IPS-18a (cell line): ENCODE measurements around the gene ZCCHC3.
A peak's percentile ranks its signal among the peaks of the same experiment; 100 is the strongest.

ENCODE experiments used
- H3K27ac ChIP-seq: one replicate; pipeline ENCODE4 v1.5.1; 2013; ENCODE audit warnings: low read length
- H3K27me3 ChIP-seq: one replicate; pipeline ENCODE4 v1.6.1; 2013; ENCODE audit warnings: mild to moderate bottlenecking, low read length; ENCODE audit not compliant: control insufficient read depth, insufficient read depth
- H3K36me3 ChIP-seq: one replicate; pipeline ENCODE4 v1.6.1; 2013; ENCODE audit warnings: low read depth, low read length; ENCODE audit not compliant: control insufficient read depth
- H3K4me1 ChIP-seq: one replicate; pipeline ENCODE4 v1.6.1; 2013; ENCODE audit warnings: low read depth, low read length; ENCODE audit not compliant: control insufficient read depth
- H3K4me3 ChIP-seq: one replicate; pipeline ENCODE4 v1.5.1; 2013; ENCODE audit warnings: low read length
- H3K9ac ChIP-seq: one replicate; pipeline ENCODE4 v1.6.1; 2013; ENCODE audit warnings: mild to moderate bottlenecking, low read length, moderate library complexity
- H3K9me3 ChIP-seq: one replicate; pipeline ENCODE4 v1.6.1; 2013; ENCODE audit warnings: low read depth, low read length; ENCODE audit not compliant: control insufficient read depth

The ZCCHC3 gene

GRCh38 chr20:325045-325888 lies 27.9 kb downstream of the ZCCHC3 start, which contains the start of gene SOX12:
SOX12 (plus strand) TSS chr20:325552; CDS start chr20:325925, 373 bp downstream.
- peak within 1 kb of the TSS; percentile 92 for H3K4me3 ChIP-seq
- H3K27ac ChIP-seq, result peak within 1 kb of the TSS; percentile 76
- H3K36me3 ChIP-seq, result no peaks in the 10 kb centered on the region
- no peaks in the 10 kb centered on the region for H3K9me3 ChIP-seq
- H3K4me1 ChIP-seq, result peaks cover 33% of the 10 kb centered on the region
- H3K9ac ChIP-seq, result peak within 1 kb of the TSS; percentile 85
- H3K27me3 ChIP-seq, result no peaks in the 10 kb centered on the region

DNA sequence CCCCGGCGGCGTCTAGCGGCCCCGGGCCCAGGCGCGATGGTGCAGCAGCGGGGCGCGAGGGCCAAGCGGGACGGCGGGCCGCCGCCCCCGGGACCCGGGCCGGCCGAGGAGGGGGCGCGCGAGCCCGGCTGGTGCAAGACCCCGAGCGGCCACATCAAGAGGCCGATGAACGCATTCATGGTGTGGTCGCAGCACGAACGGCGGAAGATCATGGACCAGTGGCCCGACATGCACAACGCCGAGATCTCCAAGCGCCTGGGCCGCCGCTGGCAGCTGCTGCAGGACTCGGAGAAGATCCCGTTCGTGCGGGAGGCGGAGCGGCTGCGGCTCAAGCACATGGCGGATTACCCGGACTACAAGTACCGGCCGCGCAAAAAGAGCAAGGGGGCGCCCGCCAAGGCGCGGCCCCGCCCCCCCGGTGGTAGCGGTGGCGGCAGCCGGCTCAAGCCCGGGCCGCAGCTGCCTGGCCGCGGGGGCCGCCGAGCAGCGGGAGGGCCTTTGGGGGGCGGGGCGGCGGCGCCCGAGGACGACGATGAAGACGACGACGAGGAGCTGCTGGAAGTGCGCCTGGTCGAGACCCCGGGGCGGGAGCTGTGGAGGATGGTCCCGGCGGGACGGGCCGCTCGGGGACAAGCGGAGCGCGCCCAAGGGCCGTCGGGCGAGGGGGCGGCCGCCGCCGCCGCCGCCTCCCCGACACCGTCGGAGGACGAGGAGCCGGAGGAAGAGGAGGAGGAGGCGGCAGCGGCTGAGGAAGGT lies 28.7 kb downstream of the ZCCHC3 start:
- H3K36me3 ChIP-seq, result no peaks in the 10 kb centered on the region
- peak overlapping the region; percentile 92 for H3K4me3 ChIP-seq
- H3K27ac ChIP-seq, result peak overlapping the region; percentile 76
- H3K9ac ChIP-seq, result peak overlapping the region; percentile 85
- no peaks in the 10 kb centered on the region for H3K27me3 ChIP-seq
- no peaks in the 10 kb centered on the region for H3K9me3 ChIP-seq
- peaks cover 36% of the 10 kb centered on the region for H3K4me1 ChIP-seq

DNA sequence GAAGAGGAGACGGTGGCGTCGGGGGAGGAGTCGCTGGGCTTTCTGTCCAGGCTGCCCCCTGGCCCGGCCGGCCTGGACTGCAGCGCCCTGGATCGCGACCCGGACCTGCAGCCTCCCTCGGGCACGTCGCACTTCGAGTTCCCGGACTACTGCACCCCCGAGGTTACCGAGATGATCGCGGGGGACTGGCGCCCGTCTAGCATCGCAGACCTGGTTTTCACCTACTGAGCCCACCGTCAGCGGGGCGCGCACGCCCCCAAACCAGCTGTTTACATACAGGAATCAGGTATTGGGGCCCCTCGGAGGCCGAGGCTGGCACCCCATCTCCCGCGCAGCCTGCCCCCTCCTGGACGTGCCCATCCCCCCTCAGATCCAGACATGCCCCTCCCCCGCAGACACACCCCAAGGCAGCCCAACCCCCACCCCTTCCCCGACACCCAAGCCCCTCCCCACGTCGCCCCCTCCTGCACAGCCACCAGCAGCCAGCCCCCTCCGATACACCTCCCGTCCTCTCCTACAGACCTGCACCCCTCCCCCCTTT lies 29.3 kb downstream of the ZCCHC3 start:
- Histone ChIP-seq H3K9ac (peak overlapping the region; percentile 85), H3K27ac (peak overlapping the region; percentile 30), H3K27me3 (no peaks in the 10 kb centered on the region), H3K36me3 (no peaks in the 10 kb centered on the region), H3K9me3 (no peaks in the 10 kb centered on the region), H3K4me3 (peak overlapping the region; percentile 92), H3K4me1 (peaks cover 36% of the 10 kb centered on the region)

GRCh38 chr20:327186-328026 lies 30.0 kb downstream of the ZCCHC3 start:
- no peaks in the 10 kb centered on the region for H3K36me3 ChIP-seq
- H3K4me3 ChIP-seq, result peak overlapping the region; percentile 92
- H3K4me1 ChIP-seq, result peaks cover 32% of the 10 kb centered on the region
- H3K9me3 ChIP-seq, result no peaks in the 10 kb centered on the region
- peak overlapping the region; percentile 62 for H3K9ac ChIP-seq
- H3K27me3 ChIP-seq, result no peaks in the 10 kb centered on the region
- no peak overlapping the region for H3K27ac ChIP-seq

- Histone ChIP-seq H3K9ac (peak overlapping the region; percentile 62), H3K27ac (no peak overlapping the region), H3K4me3 (peak overlapping the region; percentile 92)
Measured at GRCh38 chr20:328027-328974, 30.9 kb downstream of the ZCCHC3 start.

DNA sequence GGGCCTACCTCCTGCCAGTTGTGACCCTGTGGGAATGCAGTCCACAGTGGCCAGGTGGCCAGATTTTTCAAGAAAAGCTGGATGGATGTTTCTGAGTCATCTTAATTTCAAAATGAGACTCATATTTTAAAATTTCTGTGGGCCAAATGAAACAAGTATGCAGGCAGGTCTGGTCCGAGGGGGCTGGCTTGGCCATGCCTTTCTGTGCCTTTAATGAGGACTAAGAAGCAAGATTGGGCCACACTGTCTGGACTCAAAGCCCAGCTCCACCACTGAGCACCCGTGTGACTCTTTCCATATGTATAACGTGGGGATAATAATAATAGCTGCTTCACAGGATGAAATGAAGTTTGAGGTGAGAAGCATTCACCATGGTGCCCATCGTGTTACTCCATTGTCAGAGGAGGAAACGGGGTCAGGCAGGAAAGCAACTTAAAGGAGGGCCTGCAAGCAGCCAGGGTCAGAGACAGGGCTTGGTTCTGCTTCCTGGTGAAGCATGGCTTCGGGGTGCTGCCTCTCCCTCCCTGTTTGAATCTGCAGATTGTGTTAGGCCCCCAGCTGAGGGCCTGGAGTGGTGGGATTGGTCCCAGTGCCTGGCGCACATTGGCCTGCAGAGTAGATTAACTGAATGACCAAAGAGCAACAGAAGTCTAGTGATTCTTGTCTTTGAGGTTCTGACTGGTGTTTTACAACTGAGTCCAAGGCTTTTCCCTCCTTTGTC lies 31.8 kb downstream of the ZCCHC3 start:
- H3K27ac ChIP-seq, result no peak overlapping the region
- H3K9me3 ChIP-seq, result no peaks in the 10 kb centered on the region
- H3K4me3 ChIP-seq, result peak overlapping the region; percentile 19
- no peak overlapping the region for H3K9ac ChIP-seq
- H3K27me3 ChIP-seq, result no peaks in the 10 kb centered on the region
- H3K36me3 ChIP-seq, result no peaks in the 10 kb centered on the region
- H3K4me1 ChIP-seq, result peaks cover 23% of the 10 kb centered on the region

More at GRCh38 chr20:328027-328974, 30.9 kb downstream of the ZCCHC3 start:
- Histone ChIP-seq H3K4me1 (peaks cover 25% of the 10 kb centered on the region), H3K27me3 (no peaks in the 10 kb centered on the region), H3K36me3 (no peaks in the 10 kb centered on the region), H3K9me3 (no peaks in the 10 kb centered on the region)

DNA sequence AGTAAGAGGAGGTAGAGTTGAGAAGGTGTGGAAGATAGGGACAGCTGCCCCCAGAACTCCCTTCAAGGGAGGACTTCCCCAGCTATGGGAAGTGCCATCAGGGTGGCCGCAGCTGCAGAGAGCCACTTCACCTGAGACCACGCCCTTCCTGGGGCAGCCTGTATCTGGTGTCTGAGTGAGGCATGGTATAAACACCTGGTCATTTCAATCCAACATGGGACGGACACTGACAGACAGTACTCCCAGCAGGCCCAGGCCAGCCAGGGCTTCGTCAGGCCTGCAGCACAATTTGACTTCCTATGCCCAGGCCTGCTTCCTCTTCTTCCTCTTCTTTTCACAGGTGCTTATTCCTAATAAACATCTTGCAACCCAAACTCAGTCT lies 32.5 kb downstream of the ZCCHC3 start:
- no peaks in the 10 kb centered on the region for H3K27me3 ChIP-seq
- peaks cover 23% of the 10 kb centered on the region for H3K4me1 ChIP-seq
- H3K9me3 ChIP-seq, result no peaks in the 10 kb centered on the region
- H3K9ac ChIP-seq, result no peak overlapping the region
- peak overlapping the region; percentile 0 for H3K4me3 ChIP-seq
- H3K36me3 ChIP-seq, result no peaks in the 10 kb centered on the region
- H3K27ac ChIP-seq, result no peak overlapping the region

- Histone ChIP-seq H3K4me3 (peak overlapping the region; percentile 0), H3K36me3 (no peaks in the 10 kb centered on the region), H3K4me1 (peaks cover 23% of the 10 kb centered on the region), H3K9ac (no peak overlapping the region), H3K27ac (no peak overlapping the region), H3K9me3 (no peaks in the 10 kb centered on the region), H3K27me3 (no peaks in the 10 kb centered on the region)
Measured at GRCh38 chr20:330233-331149, 33.1 kb downstream of the ZCCHC3 start.

DNA sequence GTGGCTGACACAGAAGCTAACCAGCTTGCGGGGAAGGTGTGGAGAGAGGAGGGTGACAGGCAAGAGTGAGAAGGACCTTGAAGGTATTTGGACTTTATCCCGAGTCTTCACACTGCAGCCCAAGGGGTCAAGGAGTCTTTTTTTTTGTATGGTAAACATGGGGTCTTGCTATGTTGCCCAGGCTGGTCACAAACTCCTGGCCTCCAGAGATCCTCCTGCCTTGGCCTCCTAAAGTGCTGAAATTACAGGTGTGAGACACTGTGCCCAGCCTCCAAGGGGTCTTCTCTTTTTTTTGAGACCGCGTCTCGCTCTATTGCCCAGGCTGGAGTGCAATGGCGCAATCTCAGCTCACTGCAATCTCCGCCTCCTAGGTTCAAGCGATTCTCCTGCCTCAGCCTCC lies 37.2 kb downstream of the ZCCHC3 start:
- Histone ChIP-seq H3K9me3 (no peaks in the 10 kb centered on the region), H3K36me3 (no peaks in the 10 kb centered on the region), H3K4me3 (no peak overlapping the region), H3K27ac (no peak overlapping the region), H3K4me1 (peaks cover 9% of the 10 kb centered on the region), H3K9ac (no peak overlapping the region), H3K27me3 (no peaks in the 10 kb centered on the region)
